GM18499 (cell line): ENCODE results near the gene PTPRM.
"Not testable (repeated sequence)": the region's sequence is repeated elsewhere in the genome, so short reads cannot be mapped to it uniquely, and the experiment has no call there.

ENCODE experiments used
- ATAC-seq: cut with Tn5 transposase; IDR thresholded peaks from one replicate; pipeline ENCODE4 v1.9.1; 2021; ENCODE audit warnings: moderate number of reproducible peaks; ENCODE audit not compliant: insufficient read depth, unreplicated experiment

Gene PTPRM

DNA sequence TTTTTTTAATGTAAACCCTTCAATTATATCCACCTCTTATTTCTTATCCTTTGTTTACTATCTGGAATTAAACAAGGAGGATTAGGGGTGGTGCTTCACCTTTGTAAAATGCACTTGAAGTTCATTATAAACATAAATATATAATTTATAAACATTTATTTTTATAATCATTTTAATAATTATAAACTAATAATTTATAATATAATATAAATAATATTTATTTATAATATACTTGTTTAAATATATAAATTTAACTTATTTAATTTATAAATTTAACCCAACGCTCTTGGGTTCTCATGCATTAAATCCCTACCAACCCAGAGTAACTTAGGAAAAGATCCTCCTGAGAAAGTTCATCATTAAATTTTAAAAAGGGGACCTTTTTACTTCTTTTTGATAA is 452.5 kb downstream of the PTPRM start:
- ATAC-seq, result no peak

- no peak for ATAC-seq
Measured at GRCh38 chr18:8020132-8020846, 453.2 kb downstream of the PTPRM start.

- no peak for ATAC-seq
Measured at GRCh38 chr18:8029061-8029460, 461.9 kb downstream of the PTPRM start.

DNA sequence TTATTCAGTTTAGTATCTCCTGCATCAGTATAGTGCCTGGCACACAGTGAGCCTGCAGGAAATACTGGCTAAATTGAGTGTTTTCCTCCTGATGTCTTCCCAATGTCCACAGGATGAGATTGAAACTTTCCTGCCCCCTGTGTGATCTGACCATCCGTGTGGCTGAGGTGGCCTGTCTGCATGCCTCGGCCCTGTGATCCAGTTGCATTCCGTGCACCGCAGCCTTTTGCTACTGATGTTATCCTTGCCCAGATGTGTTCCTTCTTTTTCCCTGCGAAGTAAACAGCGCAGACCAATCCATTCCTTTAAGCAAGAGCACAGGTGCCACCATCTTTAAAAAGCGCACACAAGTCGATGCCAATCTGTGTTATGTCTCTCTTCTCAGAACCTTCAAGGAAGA is 462.6 kb downstream of the PTPRM start:
- no peak for ATAC-seq

DNA sequence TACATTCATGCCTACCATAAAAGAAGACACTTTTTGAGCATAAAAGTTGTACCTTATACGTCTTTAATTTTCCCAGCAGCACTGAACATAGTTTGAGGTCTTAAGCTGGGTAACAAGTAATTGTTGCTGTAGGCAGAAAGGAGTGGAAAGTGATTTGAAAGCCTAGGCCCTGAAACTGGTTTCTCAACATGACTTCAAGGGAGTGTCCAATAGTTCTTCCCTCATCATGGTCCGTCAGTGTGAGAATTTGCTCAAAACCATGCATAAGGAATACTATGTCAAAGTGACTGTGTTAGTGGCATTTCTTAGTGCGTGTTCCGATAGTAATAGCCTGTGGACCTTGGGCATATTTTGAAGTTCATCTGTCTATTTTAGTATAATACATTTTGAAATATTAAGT is 463.1 kb downstream of the PTPRM start:
- ATAC-seq, result no peak

DNA sequence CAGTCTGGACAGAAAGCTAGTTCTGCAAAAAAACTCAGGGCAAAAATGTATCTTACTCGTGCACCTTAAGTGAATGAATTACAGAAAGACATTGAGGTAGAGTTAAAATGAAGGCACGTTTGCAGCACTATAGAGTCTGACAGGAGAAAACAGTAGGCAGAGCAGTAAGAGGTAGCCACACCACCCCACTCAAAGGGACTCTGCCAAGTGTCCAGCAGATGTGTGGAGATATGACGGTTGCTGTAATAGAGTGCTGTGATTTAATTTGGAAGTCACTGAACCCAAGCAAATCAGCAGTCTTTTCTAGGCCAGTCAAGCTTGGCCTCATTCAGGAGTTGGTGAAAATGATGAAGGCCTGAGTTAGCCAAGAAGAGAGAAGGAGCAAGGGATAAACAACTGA is 464.4 kb downstream of the PTPRM start:
- no peak for ATAC-seq

DNA sequence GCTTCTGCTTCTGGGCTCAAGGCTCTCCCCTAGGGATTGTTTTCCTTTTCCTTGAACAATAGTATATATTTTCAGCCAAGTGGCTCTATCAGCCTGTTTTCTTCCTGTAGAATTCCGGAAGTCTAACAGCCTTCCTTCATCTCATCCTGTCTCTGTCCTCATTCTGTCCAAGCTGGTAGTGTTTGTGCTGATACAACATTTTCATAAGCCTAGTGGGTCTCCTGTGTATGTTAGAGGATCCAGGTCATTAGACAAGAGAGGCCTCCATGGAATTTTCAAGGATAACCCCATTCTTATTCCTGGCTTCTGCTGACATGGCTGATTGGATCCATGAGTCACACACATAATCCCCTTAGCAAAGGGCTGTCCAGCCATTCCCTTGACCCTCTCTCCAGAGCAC is 467.6 kb downstream of the PTPRM start:
- ATAC-seq, result no peak

- ATAC-seq, result no peak
Measured at GRCh38 chr18:8036551-8036950, 469.4 kb downstream of the PTPRM start.

DNA sequence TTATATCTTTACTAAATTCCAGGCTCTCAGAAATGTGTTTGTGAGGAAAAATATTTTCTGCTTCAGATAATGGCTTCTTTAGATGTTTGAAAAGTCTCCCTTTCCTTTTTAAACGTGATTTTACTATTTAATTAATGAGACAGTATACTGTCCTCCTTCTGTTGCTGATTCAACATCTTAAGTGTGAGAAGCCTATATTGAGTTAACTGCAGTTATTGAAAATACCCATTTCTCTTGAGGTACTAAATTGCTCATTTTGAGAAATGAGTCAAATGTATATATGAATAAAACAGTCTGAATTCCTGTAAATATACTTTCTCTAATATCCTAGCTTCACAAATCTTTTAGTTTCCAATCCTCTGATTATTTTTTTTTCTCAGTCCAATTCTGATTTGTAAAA is 470.2 kb downstream of the PTPRM start:
- no peak for ATAC-seq

DNA sequence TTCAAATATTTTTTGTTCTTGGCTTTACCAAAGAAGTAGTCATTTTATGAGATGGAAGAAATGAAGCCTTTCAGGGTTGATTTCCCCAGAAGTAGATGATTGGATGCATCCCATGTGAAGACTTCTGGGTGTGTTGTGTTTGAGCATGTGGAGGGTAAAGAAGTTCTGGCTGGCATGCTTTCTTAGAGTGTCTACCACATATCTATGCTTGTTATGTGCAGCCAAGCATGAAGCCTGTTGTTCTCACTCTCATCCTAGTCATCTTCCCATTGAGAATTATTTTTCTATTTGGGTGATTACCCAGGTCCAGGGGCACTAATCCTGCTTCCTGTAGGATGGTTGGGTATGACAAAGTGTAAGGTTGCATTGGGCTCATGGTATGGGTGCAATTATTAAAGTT is 472.9 kb downstream of the PTPRM start:
- no peak for ATAC-seq

DNA sequence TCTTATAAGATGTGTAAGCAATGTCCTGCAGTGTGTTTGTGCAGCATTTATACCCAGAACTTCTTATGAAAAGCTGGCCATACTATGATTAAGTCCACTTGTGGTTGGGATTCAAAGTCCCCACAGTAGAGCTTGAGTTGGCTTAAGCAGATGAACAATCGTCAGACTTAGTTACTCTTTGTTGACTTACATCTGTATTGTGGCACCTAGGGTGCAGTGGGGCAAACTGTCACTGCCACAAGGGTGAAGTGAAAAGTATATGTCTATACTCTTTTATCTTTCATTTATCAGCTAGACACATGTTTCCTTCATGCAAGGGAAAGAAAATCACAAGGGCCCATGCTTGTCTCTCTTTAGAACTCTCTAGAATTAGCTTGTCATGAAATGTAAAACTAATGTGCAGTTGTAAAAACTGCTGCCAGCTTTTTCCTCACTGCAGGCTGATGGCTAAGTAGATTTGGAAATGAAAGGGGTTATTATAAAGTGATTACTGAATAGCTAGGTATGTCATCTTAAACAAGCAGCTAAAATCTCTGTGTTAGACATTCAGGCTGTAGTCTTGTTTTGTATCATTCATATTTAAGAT is 474.5 kb downstream of the PTPRM start:
- no peak for ATAC-seq

- no peak for ATAC-seq
Measured at GRCh38 chr18:8044004-8044403, 476.9 kb downstream of the PTPRM start.

DNA sequence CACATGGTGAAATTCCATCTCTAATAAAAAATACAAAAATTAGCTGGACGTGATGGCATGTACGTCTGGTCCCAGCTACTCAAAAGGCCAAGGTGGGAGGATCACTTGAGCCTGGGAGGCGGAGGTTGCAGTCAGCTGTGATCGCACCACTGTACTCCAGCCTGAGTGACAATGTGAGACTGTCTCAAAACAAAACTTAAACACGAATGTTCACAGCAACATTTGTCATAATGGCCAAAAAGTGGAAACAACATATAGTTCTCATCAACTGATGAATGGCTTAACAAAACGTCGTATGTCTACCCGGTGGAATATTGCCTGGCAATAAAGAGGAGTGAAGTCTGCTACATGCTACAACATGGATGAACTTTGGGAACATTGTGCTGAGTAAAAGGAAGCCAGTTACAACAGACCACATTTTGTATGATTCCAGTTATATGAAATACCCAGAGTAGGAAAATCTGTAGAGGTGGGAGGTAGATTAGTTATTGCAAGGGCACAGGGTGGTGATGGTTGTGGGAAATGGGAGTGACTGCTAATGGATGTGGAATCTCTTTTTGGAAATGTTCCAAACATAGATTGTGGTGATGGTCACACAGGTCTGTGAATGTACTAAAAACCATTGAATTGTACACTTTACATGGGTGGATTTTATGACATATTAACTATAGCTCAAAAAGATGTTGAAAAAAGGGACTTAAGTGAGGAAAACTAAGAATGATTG is 478.2 kb downstream of the PTPRM start:
- ATAC-seq, result no peak

GRCh38 chr18:8045884-8046281 is 478.8 kb downstream of the PTPRM start:
- no peak for ATAC-seq

DNA sequence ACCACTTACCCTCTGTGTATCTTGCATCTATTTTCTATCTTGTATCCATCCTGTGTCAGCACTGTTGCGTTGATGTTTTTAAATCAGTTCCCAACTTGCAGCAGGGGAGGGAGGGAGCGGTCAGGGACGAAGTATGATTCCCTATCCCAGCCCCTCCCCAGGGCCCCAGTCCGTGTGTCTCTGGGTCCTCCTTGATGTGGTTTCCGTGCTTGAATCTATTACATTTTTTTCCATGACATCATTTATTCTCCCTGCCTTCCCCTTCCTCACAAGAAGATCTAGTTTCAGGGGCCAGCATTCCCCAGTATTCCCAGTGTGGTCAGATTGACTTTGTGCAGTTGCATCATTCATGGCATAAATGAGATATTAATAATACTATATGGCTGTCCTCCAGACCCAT is 479.3 kb downstream of the PTPRM start:
- no peak for ATAC-seq

- ATAC-seq, result no peak
Measured at GRCh38 chr18:8049147-8049546, 482.0 kb downstream of the PTPRM start.

DNA sequence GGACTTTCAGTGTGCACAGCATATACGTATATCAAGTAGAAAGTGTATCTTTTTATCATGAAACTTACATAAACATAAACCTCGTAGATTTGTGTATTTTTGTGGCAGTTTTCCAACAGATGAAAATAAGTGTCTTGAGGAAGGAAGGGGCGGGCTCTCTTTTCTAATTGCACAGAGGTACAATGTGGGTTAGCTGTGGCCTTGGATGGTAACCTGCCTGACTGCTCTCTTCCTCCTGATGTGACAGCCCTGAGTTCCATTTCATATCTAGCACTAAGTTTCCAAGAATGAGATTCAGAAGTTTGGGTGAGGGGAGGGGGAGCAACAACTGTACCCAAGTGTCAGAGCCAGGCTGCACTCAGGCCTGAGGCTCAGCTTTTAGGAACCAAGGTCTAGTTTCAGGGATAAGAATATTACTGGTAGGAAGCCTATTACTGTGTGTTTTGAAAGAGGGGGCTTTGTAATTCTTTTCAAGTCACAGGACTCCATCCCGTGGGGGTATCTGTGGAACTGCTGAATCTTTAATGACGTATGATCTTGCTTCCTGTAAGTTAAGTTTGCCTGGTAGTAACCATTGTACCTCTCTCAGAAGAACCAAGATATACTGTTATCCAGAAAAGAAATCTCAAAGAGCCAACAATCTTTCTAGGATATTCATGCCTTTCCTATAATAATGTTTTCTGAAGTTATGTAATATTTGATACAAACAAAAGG is 483.7 kb downstream of the PTPRM start:
- ATAC-seq, result no peak

- no peak for ATAC-seq
Measured at GRCh38 chr18:8051453-8051852, 484.3 kb downstream of the PTPRM start.

GRCh38 chr18:8052237-8052701 is 485.2 kb downstream of the PTPRM start:
- no peak for ATAC-seq

DNA sequence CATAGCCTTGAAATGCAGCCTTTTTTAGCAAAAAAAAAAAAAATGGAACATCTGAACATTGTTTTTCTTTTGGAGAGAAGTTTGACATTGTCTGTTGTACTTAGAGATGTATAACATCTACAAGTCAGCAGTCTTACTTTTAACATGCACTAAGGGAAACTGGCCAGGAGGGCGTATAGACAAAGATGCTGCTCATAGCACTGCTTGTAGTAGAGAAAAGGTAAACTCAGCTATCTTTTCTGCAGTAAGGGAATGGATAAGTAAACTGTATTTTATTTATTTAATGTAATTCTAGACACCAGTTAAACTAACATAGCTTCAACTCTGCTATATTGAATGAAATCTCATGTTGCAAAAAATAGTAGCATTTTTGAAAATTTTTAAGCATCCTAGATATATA is 489.6 kb downstream of the PTPRM start:
- ATAC-seq, result no peak

GRCh38 chr18:8063152-8063551 is 496.0 kb downstream of the PTPRM start:
- ATAC-seq, result not testable (repeated sequence)
